GM21737 (cell line): ENCODE data around the gene CTSH.

ENCODE experiments used
- ATAC-seq: cut with Tn5 transposase; IDR thresholded peaks from one replicate; pipeline ENCODE4 v1.9.1; 2021; ENCODE audit warnings: mild to moderate bottlenecking, moderate library complexity; ENCODE audit not compliant: unreplicated experiment

The CTSH gene, protein sequence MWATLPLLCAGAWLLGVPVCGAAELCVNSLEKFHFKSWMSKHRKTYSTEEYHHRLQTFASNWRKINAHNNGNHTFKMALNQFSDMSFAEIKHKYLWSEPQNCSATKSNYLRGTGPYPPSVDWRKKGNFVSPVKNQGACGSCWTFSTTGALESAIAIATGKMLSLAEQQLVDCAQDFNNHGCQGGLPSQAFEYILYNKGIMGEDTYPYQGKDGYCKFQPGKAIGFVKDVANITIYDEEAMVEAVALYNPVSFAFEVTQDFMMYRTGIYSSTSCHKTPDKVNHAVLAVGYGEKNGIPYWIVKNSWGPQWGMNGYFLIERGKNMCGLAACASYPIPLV

DNA sequence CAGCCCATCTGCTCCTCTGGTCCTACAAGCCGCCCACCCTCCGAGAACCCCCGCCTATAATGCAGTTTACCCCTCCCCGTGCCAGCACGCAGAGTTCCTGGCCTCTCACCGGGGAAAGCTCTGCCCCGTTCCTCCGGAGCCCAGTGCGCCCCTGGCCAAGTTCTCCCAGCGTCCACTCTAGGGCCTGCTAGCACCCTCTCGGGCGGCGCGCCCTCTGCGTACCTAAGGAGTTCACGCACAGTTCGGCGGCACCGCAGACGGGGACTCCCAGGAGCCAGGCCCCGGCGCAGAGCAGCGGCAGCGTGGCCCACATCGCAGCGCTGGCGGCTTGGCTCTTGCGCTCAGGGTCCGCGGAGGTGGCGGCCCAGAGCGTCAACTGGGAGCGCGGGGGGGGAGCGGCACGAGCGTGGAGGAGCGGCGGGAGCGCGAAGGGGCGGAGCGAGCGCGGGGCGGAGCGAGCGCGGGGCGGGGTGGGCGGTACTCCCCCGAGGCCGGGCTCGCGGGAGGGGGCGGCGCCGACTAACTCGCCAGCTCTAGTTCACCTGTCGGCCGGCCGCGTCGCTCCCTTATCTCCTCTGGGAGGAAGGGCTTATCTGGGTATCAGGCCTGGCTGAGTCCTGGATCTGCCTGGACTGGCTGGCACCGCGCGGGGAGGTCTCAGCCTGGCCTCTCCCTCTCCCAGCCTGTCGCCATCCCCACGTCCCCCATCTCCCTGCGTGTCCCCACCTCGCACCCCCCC is at the start of gene CTSH:
Gene CTSH, minus strand, starts transcription at position 378 of the 739 bp plus-strand sequence. Its CDS starts 65 bp downstream, at position 313.
- peak; percentile 64 for ATAC-seq

DNA sequence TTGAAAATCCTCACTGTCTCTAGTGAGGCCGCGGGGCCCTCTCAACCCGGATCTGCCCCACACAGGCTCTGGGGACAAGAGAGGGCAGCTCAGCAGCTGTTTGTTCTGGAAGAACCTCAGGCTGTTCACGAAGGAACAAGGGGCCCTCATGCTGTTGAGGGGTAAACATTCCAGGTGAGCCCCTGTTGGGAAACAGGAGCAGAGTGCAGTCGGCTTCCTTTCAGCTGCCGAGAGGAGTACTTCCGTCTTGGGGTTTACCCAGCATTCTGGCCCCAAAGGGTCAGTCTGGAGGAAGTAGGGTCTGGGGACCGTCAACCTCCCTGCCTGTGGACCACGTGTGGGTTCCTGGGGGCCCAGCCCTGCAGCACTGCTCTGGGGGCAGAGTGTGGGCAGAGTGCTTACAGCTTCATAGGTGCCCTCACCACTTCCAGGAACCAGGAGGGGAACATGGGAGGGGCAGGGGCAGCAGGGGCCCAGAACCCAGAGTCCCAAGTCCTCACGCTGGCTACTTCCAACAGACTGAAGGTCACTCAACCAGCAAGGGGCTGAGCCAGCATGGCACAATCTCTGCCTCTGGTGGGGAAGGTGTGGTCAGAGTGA is 49.2 kb upstream of the CTSH start:
- no peak for ATAC-seq

DNA sequence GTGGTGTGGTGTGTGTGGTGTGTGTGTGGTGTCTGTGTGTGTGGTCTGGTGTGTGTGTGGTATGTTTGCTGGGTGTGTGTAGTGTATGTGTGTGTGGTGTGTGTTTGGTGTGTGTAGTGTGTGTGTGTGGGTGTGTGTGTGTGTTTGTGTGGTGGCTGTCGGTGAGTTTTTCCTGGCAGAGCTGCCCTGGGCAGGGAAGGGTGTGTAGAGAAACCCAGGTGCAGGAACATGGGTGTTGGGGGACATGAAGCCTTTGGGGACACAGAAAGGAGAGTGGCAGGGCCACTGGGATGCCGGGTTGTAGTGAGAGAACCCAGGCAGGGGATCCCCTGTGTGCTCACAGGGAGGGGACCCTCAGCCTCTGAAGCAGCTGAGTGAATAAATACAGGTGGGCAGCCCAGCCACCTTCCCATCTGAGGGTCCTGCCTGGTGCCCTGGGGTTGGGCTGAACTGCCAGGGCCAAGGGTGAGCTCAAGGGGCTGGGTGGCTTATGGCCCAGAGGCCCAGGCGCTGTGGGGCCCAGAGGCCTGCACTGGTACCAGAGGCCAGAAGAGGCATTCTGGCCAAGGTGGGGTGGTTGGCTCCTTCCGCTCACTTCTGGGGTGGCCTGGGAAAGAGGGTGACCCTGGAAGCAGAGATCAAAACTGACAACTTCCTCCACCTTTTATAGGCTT is 48.5 kb upstream of the CTSH start:
- no peak for ATAC-seq

DNA sequence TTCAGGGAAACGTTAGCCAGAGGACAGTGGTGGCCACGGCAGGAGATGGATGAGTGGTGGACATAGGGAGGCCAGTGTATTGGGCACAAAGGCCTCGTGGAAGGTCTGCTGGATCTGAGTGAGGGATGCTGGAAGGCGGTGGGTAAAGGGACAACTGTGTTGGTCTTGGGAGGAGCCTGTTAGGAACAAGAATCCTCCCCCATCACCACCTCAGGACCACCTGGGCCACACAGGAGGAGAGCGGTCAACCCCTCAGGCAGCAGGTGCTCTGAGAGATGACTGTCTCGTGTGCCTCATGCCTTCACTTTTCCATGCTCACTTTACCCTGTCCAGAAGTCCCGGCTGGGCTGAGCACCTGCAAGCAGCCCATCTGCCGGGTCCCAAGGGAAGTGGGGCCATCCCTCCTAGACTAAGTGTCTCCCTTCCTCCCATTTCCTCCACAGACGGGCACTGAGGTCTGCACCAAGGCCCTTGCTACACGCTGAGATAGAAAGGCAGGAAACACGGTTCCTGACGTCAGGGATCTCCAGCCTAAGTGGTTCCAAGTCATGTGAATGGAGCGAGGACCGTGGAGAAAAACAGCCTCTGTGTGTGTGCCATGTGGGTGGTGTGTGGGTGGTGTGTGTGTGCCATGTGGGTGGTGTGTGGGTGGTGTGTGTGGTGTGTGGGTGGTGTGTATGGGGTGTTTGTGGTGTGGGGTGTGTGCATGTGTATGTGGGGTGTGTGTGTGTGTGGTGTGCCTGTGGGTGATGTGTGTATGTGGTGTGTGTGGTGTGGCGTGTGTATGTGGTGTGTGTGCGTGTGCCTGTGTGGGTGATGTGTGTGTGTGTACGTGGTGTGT is 47.8 kb upstream of the CTSH start:
- ATAC-seq, result no peak

DNA sequence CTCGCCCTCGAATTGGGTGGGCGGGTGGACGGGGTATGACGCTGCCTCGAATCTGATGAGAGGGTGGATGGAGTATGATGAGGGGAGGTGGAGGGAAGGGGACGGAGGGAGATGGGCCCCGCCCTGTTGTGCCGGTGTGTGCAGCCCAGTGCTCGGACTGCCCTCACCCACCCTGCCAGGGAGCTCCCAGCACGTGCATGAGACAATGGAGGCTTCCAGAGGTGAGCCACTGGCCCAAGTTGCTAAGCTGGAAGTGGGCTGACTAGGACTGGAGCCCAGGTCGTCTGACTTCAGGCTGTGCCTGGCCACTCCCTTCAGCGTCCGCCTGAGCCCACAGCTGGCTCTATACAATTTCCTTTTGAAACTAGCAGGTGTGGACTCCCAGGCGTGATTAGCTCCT is 47.0 kb upstream of the CTSH start:
- no peak for ATAC-seq

DNA sequence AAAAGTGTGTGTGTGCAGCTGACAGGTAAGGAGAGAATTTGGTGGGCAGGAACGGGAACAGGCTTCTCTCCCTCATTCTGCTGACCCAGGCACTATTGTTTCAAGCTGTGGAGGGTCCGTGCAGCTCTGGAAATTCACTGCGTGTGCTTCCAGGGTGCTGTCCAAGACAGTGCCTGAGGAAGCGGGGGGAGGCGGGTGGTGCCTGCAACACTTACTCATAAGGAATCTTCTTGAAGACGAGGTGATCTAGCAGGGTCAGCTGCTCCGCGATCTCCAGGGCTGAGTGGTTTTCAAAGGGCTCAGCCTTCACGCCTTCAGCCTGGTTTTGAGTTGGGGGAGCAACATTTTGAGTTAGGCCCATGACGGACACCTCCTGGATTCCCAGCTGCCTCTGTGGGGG is 46.6 kb upstream of the CTSH start:
- ATAC-seq, result no peak

DNA sequence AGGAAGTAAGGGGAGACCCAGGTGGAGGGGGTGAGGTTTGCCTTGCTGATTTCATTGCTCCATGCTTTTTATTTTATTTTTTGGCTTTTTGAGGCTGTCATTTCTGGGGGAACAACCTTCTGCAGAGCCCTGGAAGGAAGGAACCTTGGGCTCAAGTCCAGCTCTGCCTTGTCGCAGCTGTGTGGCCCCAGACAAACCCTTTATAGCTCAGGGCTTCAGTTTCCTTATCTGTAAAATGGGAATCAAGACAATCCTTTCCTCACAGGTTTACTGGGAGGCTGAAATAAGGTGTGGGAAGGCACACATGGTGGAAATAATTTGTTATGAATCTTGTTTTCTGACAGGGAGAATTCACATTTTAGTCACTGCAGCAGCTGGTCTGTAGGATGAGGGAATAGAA is 45.4 kb upstream of the CTSH start:
- no peak for ATAC-seq

DNA sequence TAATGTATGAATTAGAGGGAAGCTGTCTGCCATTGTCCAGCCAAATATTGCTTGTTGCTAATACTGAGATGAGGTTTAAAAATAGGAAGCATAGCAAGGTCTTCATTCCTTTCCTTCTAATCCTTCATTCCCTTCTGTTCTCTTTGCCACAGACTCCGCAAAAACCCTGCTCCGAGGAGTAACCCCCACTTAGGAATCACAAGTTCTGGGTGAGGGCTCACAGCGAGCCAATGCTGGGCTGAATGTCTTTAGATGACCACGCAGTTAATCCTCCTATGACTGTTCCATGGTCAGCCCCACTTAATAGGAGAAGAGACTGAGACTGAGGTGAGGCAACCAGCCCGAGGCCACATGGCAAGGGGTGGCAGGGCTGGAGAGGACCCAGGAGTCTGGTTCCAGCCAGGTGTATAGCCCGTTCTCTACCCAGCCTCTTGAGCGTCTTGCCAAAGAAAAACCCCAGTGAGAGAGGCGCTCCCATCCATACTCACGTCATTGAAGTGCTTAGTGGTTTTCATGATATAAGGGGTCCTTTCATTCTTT is 44.9 kb upstream of the CTSH start:
- ATAC-seq, result no peak

DNA sequence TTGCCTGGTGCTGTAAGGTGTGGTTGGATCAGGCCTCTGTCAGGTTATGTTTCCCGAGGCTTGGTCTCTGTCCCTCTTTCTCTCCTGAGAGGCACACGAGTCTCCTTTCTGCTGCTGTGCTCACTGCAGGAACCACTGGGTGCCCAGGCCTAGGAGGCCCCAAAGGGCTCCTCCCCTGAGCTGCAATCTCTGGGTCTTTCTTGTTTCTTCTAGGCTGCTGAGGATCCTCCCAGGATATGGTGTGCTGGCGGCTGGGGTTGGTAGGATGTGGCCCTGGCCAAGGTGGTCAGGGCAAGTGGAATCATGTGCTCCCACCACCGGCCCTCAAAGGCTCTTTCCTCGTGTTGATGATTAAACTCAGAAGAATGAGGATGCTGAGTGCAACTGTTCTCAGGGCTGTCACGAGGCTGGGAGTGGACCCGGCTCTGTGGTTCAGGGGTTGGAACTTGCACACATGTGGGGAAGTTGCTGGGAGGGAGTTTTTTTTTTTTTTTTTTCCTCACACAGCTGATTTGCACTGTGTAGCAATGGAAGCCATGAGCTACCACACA is 43.6 kb upstream of the CTSH start:
- peak; percentile 58 for ATAC-seq

DNA sequence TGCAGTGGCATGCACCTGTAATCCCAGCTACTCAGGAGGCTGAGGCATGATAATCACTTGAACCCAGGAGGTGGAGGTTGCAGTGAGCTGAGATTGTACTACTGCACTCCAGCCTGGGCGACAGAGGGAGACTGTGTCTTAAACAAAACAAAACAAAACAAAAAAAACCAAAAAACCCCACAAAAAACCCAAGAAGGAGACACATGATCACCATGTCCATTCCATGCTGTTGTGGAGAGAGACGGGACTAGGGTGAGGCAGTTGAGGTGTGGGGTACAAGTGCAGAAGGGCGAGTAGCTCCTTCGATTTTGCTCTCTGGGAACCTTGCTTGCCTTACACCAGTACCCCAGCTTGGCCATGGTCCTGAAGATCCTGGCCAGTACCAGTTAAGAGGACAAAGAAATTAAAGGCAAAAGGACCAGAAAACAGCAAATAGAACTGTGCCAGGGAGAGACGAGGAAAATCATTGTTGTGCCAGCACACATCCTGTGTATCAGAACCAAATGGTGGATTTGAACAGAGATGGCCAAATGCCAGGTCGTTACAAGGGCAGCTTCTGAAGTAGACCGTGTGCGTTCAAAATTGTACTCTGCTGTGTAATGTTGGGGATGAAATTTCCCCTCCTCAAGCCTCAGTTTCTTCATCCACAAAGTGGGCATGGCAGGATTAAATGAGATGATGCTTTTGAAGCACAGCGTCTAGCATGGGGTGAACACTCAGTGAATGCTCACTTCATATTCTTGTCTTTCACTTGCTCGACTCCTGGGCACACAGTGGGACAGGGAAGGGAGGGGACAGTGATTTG is 42.9 kb upstream of the CTSH start:
- ATAC-seq, result no peak

DNA sequence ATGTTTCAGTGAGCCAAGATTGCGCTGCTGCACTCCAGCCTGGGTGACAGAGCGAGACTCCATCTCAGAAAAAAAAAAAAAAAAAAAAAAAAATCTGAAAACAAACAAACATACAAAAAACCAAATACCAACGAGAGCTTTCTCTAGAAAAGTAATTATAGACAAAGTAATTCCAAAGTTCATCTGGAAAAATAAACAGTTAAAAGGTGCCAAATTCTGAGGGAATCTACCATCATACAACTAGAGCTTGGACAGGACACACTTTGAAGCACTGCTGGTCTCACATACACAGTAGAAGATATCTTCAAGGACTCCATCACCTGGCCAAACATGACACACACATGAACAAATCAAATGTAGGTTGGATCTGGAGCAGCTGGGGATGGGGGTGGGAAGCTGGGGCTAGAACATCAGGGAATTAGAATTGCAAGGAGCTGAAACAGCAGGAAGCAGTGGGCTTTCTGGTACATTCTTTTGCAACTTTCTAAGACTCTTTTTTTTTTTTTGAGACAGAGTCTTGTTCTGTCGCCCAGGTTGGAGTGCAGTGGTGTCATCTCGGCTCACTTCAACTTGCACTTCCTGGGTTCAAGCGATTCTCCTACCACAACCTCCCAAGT is 41.1 kb upstream of the CTSH start:
- ATAC-seq, result no peak

DNA sequence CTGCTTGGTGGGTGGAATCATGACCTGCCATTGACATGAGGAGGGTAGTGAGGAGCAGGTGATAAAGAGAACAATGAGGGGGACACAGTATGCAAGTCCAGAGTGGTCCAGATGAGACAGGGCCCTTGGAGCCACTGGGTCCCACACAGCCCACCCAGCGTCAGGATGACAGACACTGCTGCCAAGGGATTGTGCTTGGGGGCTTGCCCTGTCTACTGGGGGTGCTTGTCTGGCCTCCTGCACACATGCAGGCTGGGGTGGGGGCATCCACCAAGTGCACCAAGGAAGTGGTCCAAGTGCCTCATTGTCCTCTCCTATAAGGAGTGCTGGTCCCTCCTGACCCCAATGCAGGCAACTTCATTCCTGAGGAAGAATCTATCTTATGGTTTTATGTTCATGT is 39.2 kb upstream of the CTSH start:
- no peak for ATAC-seq

DNA sequence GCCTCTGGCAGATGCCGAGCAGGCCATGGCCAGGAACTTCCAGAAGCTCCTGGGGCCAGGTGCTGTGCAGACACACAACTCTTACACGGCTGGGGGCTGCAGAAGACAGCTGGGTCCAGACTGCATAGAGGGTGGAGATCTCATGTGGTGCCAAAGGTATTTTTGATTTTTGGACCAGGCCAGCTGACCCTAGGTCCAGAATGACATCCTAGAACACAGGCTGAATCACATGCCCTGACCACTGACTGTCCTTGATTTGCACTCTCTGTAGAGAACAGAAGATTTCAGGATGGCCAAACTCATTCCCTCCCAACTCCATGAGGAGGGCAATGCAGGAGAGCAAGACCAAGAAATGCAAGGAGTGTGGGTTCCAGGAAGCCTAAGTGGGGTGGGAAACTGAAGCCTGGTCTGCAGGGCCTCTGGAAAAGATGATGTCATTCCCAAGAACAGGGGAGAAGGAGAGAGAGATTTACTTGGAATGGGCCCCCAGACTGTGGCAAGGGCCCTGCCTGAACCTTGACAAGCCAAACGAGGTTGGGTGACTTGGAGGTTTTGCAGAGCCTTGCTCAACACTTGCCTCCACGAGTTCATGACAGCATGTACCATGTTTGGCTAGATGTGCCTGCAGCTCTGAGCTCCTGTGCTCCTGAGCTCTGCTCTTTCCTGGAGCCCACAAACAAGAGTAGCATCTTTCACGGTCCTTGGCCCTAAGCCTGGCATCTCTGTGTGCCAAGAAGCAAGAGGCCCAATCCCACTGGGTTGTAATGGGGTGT is 38.5 kb upstream of the CTSH start:
- ATAC-seq, result no peak

DNA sequence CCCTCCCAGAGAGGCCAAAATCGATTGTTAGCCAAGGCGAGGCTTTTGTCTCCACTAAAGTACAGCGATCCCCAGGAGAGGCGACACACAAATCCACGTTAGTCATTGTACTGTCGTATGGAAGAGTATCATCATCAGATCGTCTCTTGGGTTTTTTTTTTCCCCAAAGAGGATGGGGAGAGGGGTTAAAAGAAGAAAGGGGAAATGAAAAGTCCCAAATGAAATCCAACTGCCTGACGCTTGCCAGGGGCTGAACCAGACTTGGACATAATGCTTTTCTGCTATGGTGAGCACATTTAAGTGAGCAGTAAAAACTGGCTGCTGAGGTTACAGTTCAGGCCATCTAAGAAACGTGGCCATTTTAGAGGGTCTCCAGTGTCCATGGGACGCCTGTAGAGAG is 37.9 kb upstream of the CTSH start:
- no peak for ATAC-seq

DNA sequence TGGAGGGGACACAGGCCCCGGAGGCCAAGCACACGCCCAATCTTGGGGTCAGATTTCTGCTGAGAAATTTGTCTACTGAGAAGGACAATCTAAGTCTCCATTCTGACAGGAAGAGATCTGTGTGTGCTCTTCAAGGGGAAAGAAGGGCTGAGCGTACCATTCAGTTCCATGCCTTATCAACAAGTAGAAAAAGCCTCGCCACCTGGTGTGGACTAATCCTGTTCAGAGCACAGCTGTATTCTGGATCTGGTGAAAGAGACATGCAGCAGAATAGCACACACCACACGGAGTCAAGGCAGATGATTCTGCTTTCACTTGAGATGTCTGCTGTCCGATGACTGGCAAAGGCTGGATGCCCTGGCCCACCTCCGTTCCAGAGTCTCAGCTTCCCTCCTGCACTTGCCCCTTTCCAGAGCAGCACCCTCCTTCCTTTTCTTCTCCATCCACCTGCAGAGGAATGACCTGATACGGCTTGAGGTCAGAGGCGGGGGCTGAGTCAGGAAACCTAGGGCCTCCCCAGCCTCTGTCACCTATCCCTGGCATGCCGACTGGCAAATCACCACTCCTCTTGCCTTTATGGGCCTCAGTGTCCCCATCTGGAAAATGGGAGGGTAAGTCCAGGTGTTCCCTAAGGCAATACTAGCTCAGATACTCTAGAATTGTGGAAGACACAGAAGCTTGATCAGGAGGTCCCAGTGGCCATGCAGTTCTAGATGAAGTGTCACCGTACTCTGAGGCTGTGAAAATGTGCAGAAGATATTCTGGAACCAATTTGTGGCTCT is 36.9 kb upstream of the CTSH start:
- ATAC-seq, result no peak

DNA sequence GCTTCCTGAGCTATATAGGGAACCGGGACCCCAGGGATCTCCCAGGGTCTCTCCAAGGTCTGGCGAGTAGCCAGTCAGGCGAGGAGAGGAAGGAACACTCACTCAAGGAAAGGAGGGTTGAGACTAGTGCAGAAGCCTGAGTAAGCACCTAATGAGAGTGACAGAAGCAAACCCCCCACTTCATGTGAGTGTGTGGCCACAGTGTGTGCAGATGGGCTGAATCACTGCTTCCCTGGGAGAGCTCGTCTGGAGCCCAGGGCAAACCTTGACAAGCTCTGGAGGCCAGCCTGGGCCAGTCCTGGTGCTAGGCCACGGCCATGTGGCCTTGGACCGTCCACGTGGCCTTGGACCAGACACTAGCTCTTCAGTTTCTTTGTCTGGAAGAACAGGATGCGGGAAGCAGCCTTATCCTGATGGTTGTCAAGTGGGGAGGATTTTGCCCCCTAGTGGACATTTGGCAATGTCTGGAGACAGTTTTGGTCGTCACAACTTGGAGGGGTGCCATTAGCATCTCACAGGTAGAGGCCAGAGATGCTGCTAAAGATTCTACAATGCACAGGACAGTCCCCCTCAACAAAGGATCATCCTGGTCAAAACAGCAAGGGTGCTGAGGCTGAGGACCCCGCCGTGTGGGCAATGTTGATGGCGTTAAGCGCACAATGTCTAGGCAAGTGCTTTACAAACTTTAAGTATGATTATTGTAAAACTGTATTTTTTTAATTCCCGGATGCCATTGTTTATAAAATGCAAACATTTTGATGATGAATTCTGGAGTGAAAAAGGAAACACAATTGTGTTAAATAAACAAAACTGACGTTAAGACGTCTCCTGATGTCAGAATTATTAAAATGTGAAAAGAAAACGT is 34.8 kb upstream of the CTSH start:
- ATAC-seq, result no peak
